T-helper 17 cell (primary cell): Measurements from ENCODE around the gene ERGIC1. TPM values are rescaled to one million over a fixed set of nuclear protein-coding genes. Genes with fewer than 3 reads are reported as not detected.
A peak's percentile ranks its signal among the peaks of the same experiment; 100 is the strongest.

Source experiments
- ATAC-seq: fragments of 150-1000 bp; cut with Tn5 transposase; 2 replicates; pipeline ENCODE4 v1.10.0; 2021; ENCODE audit warnings: mild to moderate bottlenecking, moderate library complexity
- DNase-seq, 3 donors: peaks; one replicate each; pipeline versions ENCODE4 v3.0.0 to v3.0.0-alpha.2; 2020 to 2021
- H3K9me3 ChIP-seq: one replicate; pipeline ENCODE4 v1.7.0; 2013; ENCODE audit warnings: low read length, mild to moderate bottlenecking; ENCODE audit not compliant: control insufficient read depth, poor library complexity, severe bottlenecking
- H3K27ac Mint-ChIP-seq: one replicate; pipeline ENCODE4 v1.8.0; 2022; ENCODE audit warnings: mild to moderate bottlenecking, moderate library complexity, mixed read lengths
- H3K27me3 Mint-ChIP-seq: one replicate; pipeline ENCODE4 v1.8.0; 2022; ENCODE audit warnings: mixed read lengths
- H3K36me3 Mint-ChIP-seq: one replicate; pipeline ENCODE4 v1.8.0; 2022; ENCODE audit warnings: low read depth, mixed read lengths
- H3K4me1 Mint-ChIP-seq: one replicate; pipeline ENCODE4 v1.8.0; 2022; ENCODE audit warnings: mild to moderate bottlenecking, mixed read lengths
- H3K4me3 Mint-ChIP-seq: one replicate; pipeline ENCODE4 v1.8.0; 2022; ENCODE audit warnings: mild to moderate bottlenecking, moderate library complexity, mixed read lengths
- total RNA-seq, 4 donors: library from RNA in 2 of 4; stranded (reverse) in 2 of 4; gene quantifications; one replicate each; pipeline ENCODE4 v1.2.3 and lab custom pipeline; 2022 to 2026

Gene ERGIC1
- total RNA-seq, 2 donors from 2014 or later, result 50.1 to 53.1 TPM

- no peak for ATAC-seq
- peaks cover 8% of the 10 kb centered on the region for H3K36me3 Mint-ChIP-seq
- peaks cover 5% of the 10 kb centered on the region for H3K4me1 Mint-ChIP-seq
- H3K27me3 Mint-ChIP-seq, result no peaks in the 10 kb centered on the region
- no peaks in the 10 kb centered on the region for H3K9me3 ChIP-seq
- H3K4me3 Mint-ChIP-seq, result no peak overlapping the region
- no peak for DNase-seq
- H3K27ac Mint-ChIP-seq, result no peak overlapping the region
Measured at GRCh38 chr5:172920447-172920849, 86.4 kb downstream of the ERGIC1 start.

- Mint-ChIP-seq H3K36me3 (peaks cover 9% of the 10 kb centered on the region), H3K4me3 (no peak overlapping the region), H3K27ac (peak overlapping the region; percentile 57)
Measured at GRCh38 chr5:172920995-172921394, 86.9 kb downstream of the ERGIC1 start.

GRCh38 chr5:172921906-172922305 lies 87.9 kb downstream of the ERGIC1 start:
- Mint-ChIP-seq H3K27ac (peak overlapping the region; percentile 57), H3K4me1 (peaks cover 5% of the 10 kb centered on the region), H3K4me3 (no peak overlapping the region), H3K36me3 (peaks cover 7% of the 10 kb centered on the region), H3K27me3 (no peaks in the 10 kb centered on the region)
- no peaks in the 10 kb centered on the region for H3K9me3 ChIP-seq
- no peak for DNase-seq
- ATAC-seq, result no peak

More at GRCh38 chr5:172920995-172921394, 86.9 kb downstream of the ERGIC1 start:
- no peaks in the 10 kb centered on the region for H3K27me3 Mint-ChIP-seq
- DNase-seq (no peak), ATAC-seq (no peak)
- H3K4me1 Mint-ChIP-seq, result peaks cover 5% of the 10 kb centered on the region
- H3K9me3 ChIP-seq, result no peaks in the 10 kb centered on the region

- peaks cover 10% of the 10 kb centered on the region for H3K36me3 Mint-ChIP-seq
- H3K27ac Mint-ChIP-seq, result no peak overlapping the region
- H3K4me1 Mint-ChIP-seq, result peaks cover 5% of the 10 kb centered on the region
- ATAC-seq (no peak), DNase-seq (no peak)
- H3K4me3 Mint-ChIP-seq, result no peak overlapping the region
- H3K9me3 ChIP-seq, result no peaks in the 10 kb centered on the region
- H3K27me3 Mint-ChIP-seq, result no peaks in the 10 kb centered on the region
Measured at GRCh38 chr5:172923539-172923938, 89.5 kb downstream of the ERGIC1 start.

DNA sequence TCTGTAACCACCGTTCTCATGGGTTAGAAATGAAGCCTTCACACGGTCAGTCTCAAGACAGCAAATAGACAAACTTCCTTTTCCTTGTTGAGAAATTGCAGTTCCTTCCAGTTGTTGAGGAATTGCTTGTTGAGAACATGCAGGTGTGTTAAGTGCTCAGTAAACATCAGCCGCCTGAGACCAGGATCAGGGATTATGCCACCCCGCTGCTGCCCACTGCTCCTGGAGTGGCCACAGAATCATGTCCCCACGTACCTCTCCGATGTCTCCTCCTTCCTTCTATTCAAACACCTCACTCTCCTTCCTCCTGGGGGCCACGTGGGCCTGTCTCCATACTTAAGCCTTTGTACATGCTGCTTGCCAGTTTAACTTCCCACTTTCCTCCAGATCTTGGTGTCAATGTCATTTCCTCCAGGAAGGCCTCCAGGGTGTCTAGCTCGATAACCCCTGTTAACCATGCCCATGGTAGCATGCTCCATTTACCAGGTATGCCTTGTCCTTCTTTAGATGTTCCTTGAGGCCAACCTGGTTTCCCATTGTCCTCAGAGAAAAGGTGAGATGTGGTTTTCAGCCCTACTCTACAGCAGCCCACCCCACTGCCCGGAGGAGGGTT lies 91.4 kb downstream of the ERGIC1 start:
- Mint-ChIP-seq H3K27ac (peak overlapping the region; percentile 77), H3K27me3 (no peaks in the 10 kb centered on the region), H3K4me3 (no peak overlapping the region), H3K36me3 (peaks cover 7% of the 10 kb centered on the region), H3K4me1 (peaks cover 5% of the 10 kb centered on the region)
- H3K9me3 ChIP-seq, result no peaks in the 10 kb centered on the region
- no peak for DNase-seq
- no peak for ATAC-seq

GRCh38 chr5:172926008-172926523 lies 92.0 kb downstream of the ERGIC1 start:
- ATAC-seq (no peak), DNase-seq (no peak)
- Mint-ChIP-seq H3K27ac (peak overlapping the region; percentile 77), H3K4me3 (no peak overlapping the region), H3K27me3 (no peaks in the 10 kb centered on the region), H3K4me1 (peaks cover 5% of the 10 kb centered on the region), H3K36me3 (peaks cover 7% of the 10 kb centered on the region)
- H3K9me3 ChIP-seq, result no peaks in the 10 kb centered on the region

DNA sequence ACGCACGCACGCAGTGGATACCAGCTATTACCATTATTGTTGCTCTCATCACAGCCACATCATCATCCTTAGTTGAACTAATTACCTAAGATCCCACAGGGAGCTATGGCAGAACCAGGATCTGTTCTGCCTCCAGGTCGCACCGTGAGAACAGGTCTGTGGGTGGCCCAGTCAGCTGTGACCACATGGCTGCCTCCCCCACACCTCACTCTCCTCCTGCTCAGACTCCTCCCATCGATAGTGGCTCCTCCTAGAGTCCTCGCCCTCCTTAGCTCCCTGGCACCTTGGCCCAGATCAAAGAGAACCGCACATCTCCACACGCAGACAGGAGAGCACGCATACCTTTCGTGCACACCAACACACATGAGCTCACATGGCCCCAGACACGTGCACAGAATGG lies 92.7 kb downstream of the ERGIC1 start:
- Mint-ChIP-seq H3K4me1 (peaks cover 5% of the 10 kb centered on the region), H3K36me3 (peaks cover 7% of the 10 kb centered on the region), H3K27me3 (no peaks in the 10 kb centered on the region), H3K27ac (peak overlapping the region; percentile 74), H3K4me3 (no peak overlapping the region)
- ATAC-seq, result no peak
- no peaks in the 10 kb centered on the region for H3K9me3 ChIP-seq
- DNase-seq, result no peak

DNA sequence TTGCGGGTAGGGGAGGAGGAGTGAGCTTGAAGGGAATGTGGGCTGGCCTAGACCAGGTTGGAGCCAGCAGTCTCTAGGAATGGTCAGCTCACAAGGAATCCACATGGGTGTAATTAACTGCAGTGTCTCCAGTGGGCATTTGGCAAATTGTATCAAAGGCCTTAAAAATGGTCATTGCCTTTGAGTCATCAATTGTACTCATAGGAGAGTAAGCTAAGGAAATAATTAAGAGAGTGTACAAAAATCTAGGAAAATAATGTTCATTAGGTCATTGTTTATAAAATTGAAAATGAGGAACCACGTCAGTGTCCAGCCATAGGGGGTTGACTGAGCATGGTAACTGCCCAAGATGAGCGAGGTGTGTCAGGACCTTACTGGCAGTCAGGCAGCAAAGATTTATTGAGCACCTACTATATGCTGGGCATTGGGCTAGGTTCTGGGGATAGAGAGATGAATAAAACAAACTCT lies 95.4 kb downstream of the ERGIC1 start:
- ATAC-seq, result no peak
- peaks cover 11% of the 10 kb centered on the region for H3K4me1 Mint-ChIP-seq
- H3K27me3 Mint-ChIP-seq, result no peaks in the 10 kb centered on the region
- H3K27ac Mint-ChIP-seq, result no peak overlapping the region
- peaks cover 5% of the 10 kb centered on the region for H3K36me3 Mint-ChIP-seq
- no peak for DNase-seq
- no peak overlapping the region for H3K4me3 Mint-ChIP-seq
- no peaks in the 10 kb centered on the region for H3K9me3 ChIP-seq

DNA sequence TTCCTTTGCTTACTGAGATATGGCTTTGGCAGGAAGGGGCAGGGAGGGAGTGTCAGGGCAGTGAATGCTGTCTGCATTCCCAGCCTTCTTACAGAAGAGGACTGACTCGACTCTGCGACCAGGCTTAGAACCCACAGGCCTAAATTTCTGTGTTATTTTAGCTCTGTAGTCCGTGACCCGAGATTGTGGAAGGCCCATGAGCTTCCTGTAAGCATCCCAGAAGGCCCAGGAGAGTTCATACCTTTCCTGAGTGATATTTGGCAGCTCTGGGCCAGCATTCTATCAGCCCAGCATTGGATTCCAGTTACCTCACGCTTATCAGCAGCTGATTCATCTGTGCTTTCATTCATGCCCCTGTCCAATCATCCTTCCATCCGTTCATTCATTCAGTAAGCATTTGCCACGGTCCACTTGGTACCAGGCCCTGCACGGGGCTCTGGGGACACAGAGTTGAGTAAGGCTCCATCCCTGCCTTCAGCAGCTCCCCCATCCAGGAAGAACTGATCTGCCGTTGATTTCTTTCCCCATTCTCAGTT lies 97.0 kb downstream of the ERGIC1 start:
- ATAC-seq, result no peak
- H3K27me3 Mint-ChIP-seq, result no peaks in the 10 kb centered on the region

GRCh38 chr5:172932313-172933017 lies 98.4 kb downstream of the ERGIC1 start:
- no peaks in the 10 kb centered on the region for H3K9me3 ChIP-seq
- H3K27me3 Mint-ChIP-seq, result no peaks in the 10 kb centered on the region
- H3K27ac Mint-ChIP-seq, result peak overlapping the region; percentile 51
- peaks cover 3% of the 10 kb centered on the region for H3K36me3 Mint-ChIP-seq
- H3K4me1 Mint-ChIP-seq, result peaks cover 11% of the 10 kb centered on the region
- no peak overlapping the region for H3K4me3 Mint-ChIP-seq
- peak; percentile 99 for ATAC-seq
- DNase-seq, result peak; percentile 59 to 67 (median 61)

More for the DNA sequence above, 97.0 kb downstream of the ERGIC1 start:
- H3K4me1 Mint-ChIP-seq, result peaks cover 11% of the 10 kb centered on the region
- no peak overlapping the region for H3K4me3 Mint-ChIP-seq
- DNase-seq, result no peak
- H3K27ac Mint-ChIP-seq, result peak overlapping the region; percentile 6
- peaks cover 3% of the 10 kb centered on the region for H3K36me3 Mint-ChIP-seq
- no peaks in the 10 kb centered on the region for H3K9me3 ChIP-seq

DNA sequence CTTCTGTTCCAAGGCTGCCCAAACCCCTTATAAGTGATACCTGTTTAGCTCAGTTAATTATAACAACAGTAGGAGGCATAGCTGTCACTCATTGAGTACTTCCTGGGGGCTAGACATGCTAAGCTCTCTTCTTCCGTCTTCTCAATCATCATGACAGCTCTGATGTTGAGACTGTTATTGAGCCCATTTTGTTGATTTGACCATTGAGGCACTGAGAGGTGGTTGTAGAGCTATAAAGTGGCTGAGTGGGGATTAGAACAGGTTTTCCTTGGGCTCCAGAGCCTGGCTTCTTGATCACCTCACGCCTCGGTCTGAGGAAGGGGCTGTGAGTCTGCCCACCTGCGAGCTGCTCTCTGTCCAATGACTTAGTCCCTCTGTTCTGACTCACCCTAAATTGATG lies 99.2 kb downstream of the ERGIC1 start:
- no peak for ATAC-seq

GRCh38 chr5:172935096-172935495 lies 101.0 kb downstream of the ERGIC1 start:
- H3K27me3 Mint-ChIP-seq, result no peaks in the 10 kb centered on the region
- DNase-seq (no peak), ATAC-seq (no peak)
- H3K9me3 ChIP-seq, result no peaks in the 10 kb centered on the region
- H3K4me1 Mint-ChIP-seq, result peaks cover 6% of the 10 kb centered on the region
- H3K36me3 Mint-ChIP-seq, result no peaks in the 10 kb centered on the region
- no peak overlapping the region for H3K27ac Mint-ChIP-seq
- H3K4me3 Mint-ChIP-seq, result no peak overlapping the region

More for the DNA sequence above, 99.2 kb downstream of the ERGIC1 start:
- H3K27ac Mint-ChIP-seq, result peak overlapping the region; percentile 57
- no peaks in the 10 kb centered on the region for H3K27me3 Mint-ChIP-seq
- H3K4me1 Mint-ChIP-seq, result peaks cover 9% of the 10 kb centered on the region
- no peak for DNase-seq
- no peaks in the 10 kb centered on the region for H3K9me3 ChIP-seq
- H3K36me3 Mint-ChIP-seq, result peaks cover 3% of the 10 kb centered on the region
- H3K4me3 Mint-ChIP-seq, result no peak overlapping the region

DNA sequence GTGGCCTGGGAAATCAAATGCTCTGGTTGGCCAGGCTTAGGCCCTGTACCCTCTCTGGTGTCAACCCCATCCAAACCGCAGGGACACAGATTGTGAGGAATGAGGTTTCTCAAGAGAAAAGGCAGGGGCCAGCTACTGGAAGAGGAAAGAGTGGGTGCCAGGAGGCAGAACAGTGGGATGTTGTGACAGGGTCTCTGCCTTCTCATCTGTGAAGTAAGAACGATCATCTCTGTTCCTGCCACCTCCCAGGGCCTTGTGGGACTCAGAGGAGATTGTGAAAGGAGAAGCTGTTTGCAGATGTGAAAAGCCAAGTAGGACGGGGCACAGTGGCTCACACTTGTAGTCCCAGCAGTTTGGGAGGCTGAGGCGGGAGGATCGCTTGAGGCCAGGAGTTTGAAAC lies 102.3 kb downstream of the ERGIC1 start:
- H3K9me3 ChIP-seq, result no peaks in the 10 kb centered on the region
- ATAC-seq, result no peak
- Mint-ChIP-seq H3K36me3 (no peaks in the 10 kb centered on the region), H3K27ac (peak overlapping the region; percentile 16), H3K4me3 (no peak overlapping the region), H3K27me3 (no peaks in the 10 kb centered on the region), H3K4me1 (peaks cover 6% of the 10 kb centered on the region)
- DNase-seq, result no peak
